ENCODE measurements around the gene MEOX2.

The MEOX2 gene

DNA sequence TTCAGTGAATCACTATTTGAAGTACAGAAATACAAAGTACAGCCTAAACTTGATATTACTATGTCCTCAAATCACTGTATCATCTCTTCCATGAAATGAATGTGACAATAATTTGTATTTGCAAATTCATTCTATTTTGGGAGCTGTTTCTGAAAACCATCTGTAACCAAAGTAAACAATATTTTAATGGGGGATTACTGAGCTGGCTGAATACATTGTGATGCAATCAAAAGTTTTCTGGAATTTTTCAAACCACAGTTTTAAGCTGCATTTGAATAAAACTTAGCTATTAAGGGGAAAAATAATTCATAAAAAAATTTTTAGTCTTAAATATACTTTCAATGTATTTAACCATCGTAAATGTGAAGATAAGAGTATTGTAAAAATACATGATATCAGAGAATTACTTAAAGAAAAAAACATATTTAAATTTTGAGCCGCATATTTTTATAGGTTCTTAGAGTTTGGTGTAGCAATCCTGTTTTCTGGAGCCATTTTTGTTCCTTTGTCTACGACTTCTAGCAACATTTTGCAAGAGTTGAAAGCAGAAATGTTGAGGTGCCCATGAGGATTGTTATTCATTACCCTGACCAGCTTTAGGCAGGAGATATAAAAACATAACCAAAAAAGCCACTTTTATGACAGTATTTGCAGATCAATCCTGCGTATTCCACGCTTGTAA, 78.8 kb downstream of the MEOX2 start:
- no peak for DNase-seq

DNA sequence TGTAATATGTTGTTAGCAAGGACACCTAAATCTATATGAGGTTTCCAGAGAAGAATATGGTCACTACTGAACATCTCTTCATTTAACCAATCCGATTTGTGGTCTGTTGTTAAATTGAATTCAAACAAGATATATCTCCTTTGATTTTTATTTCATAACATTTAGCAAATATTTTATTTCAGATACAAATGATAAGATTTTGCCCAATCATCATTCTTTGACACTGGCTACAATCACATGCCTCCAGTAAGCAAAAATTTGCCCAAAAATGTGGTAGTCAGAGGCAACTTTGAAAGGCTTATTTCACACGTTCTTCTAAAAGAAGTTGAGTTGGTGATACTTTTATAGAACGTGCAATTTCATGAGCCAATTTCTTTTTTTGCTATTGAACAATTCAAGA, 79.9 kb downstream of the MEOX2 start:
- DNase-seq: no peak

DNA sequence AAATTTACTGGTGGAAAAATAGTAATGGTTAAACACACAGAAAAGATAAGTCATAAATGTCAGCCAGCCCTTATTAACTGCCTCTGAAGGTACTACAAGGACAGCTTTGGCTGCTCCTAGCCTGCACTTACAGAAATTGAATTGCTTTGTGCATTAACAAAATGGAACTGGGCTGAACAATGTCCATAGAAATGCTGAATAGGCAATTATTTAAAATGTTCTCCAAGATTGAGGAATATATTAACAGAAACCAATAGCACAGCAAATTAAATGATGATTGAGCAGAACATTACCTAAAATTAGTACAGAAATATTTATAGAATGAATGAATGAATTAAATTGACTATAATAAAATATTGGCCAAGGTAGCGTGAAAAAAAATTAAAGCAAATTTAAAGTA, 82.3 kb downstream of the MEOX2 start:
- no peak for DNase-seq

DNA sequence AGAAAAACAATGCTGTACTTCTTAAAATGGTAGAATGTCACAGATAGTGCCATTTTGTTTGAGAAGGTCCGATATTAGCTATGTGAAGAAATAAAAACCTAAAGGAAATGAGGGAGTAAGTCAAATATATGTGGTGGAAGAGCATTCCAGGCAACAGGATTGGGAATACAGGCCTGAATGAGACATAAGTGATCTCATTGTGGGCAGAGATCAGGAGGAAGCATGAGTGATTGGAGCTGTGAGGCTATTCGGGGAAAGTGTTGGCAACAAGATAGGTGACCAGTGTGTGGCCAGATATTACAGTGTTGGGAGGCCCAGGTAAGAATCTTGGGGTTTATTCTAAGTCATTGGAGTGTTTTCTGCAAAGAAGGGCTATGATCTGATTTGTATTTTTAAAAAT, 83.4 kb downstream of the MEOX2 start:
- DNase-seq: no peak

- no peak for DNase-seq
These were observed 84.2 kb downstream of the MEOX2 start for GRCh38 chr7:15602236-15602635.

DNA sequence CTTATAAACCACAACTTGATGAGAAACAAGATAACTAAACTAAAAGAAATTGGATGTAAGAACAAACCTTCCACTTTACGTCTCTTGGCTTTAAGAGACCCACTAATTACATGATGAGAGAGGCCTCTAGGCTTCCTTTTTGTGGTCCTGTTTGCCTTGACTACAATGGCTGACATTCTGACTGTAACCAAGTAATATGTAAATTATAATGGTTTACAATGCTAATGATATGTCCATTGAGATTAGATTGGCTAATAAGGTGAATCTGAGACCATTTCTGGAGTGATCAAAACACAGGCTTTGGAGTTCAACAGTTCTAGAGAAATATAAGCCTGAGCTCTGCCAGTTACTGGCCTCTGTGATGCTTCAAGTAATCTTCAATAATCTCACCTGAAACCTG, 85.3 kb downstream of the MEOX2 start:
- DNase-seq: no peak

- DNase-seq: no peak
These were observed 86.2 kb downstream of the MEOX2 start for GRCh38 chr7:15600298-15600697.

GRCh38 chr7:15594461-15594860, 92.0 kb downstream of the MEOX2 start:
- DNase-seq: no peak

DNA sequence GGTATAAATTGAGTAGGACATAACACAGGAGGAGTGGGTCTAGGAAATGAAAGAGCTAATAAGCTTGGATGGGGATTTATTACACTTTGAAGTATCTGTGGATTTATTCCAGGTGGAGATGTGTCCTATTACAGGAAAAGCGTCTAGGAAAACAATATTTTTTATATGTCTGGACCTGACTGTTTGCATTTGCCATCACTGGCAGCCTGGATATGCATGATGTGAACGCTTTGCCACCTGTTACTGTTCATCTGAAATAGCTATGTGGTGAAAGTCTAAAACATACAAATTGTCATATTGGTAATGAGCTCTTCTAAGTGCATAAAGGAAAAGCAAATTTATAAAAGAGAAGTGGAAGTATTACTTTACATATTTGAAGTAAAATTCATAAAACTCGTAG, 93.1 kb downstream of the MEOX2 start:
- DNase-seq: no peak

DNA sequence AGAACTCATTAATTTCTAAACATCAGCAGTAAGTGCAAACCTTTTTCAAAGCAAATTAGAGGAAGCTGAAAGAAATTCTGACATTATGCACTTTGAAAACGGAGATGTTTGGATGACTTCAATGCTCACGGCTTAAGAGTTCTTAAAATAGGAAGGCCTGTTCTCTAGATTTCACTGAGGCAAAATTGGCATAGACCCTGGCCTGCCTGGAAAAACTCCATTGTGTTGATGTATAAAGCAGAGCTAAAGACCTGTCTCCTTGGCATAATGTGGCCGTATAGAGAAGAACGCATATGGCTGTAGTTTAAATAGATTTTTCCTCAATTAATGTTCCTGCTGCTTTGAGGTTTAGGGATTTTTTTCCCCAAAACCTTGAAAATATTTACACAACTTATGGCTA, 100.2 kb downstream of the MEOX2 start:
- no peak for DNase-seq

GRCh38 chr7:15584575-15584974, 101.9 kb downstream of the MEOX2 start:
- DNase-seq: no peak

GRCh38 chr7:15582773-15583172, 103.7 kb downstream of the MEOX2 start:
- DNase-seq: no peak

- DNase-seq: no peak
These were observed 105.0 kb downstream of the MEOX2 start for GRCh38 chr7:15581352-15581951.

DNA sequence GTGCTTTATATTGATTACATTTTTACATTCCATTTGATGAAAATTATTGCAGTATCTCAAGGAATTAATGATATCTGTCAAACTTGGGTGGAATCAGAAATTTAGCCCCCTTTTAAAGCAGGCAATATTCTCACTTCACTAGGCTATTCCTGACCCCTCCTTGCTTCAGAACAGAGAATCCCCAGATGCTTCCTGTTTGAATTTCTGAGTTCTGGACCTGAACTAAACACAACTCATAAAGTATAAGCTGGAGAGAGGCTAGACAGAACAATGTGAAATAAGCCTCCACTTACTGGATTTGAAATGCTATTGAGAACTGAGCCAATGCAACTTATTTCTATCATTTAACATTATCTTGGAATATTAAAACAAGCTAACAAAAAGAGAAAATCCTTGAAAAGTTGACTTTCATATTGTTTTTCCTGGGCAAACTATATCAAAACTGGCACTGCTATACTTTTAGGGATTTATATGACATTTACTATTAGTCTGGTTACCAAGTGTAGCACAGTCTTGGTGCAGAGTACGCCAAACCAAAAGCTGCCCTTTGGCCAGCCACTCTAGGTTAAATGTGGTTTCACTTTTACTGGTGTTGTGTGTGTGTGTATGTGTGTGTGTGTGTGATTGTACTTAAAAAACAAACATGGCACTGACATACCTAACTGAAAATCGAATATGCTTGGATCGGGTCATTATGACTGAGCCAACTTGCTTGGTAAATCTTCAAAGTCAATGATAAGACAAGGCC, 105.7 kb downstream of the MEOX2 start:
- DNase-seq: no peak

DNA sequence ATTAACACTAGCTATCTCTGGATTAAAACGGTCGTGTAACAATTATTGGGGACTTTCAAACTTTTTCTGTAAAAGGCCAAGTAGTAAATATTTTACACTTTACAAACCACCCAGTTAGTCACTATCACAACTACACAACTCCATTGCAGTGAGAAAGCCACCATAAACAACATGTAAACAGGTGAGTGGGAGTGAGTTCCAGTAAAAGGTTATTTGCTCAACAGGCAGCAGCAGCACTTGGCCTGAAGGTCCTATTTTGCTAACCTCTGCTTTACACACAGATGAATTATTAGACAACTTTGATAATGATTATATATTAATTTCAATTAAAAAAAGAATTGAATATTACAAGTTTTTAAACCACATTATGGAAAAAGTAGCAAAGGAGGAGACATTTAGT, 108.9 kb downstream of the MEOX2 start:
- no peak for DNase-seq

DNA sequence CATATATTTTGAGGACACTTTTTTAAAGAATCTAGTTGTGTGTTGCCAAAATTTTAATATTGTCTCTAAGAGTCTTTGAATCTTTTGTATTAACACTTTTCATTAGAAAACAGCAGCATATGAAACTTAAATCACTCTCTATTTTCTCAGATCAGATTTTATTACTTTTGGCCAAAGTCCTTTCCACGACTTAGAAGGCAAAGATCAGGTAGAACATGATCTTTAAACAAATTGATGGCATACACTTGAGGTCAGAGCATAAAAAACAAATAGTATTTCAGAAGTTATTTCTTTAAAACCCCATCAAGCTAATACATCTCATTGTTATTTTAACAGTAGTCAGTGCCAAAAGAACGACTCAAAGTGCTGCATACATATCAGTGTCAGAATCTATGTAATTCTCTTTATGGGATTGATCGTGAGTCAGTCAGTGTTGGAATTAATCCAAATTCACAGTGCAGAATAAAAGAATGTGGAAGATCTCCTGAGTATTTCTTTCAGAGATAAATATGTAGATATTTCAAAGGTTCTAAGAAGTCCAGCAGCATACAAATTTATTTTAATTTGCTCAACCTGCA, 115.1 kb downstream of the MEOX2 start:
- DNase-seq: no peak

DNA sequence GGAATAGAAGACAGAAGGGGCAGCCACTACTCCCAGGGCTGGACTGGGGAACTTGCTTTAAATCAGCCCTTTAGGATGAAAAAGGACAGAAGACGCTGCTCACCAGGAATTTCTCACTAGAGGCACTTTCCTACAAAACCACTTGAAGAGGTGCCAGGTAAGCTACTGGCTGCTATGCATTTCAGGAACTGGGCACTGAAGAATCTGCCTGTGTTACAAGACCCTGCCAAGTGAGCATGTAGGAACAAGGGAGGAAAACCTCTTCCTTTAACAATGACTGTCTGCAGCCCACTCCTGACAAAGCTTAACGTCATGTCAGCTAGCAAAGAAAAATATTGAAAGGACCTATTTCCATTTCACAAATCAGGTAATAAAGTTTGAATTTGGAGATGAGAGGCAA, 118.8 kb downstream of the MEOX2 start:
- no peak for DNase-seq

GRCh38 chr7:15567036-15567435, 119.4 kb downstream of the MEOX2 start:
- no peak for DNase-seq

DNA sequence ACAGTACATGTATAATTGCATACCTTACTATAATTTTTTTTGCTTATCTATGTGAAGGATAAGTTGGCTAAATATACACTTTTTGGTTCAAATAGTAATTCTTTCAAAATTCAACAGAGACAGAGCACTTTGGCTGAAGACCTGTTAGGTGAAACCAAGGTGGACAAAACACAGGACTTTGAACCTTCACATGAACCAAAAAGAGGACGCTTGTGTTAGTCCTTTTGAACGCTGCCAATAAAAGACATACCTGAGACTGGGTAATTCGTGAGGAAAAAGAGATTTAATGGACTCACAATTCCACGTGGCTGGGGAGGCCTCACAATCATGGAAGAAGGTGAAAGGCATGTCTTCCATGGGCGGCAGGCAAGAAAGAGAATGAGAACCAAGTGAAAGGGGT, 120.0 kb downstream of the MEOX2 start:
- DNase-seq: no peak

DNA sequence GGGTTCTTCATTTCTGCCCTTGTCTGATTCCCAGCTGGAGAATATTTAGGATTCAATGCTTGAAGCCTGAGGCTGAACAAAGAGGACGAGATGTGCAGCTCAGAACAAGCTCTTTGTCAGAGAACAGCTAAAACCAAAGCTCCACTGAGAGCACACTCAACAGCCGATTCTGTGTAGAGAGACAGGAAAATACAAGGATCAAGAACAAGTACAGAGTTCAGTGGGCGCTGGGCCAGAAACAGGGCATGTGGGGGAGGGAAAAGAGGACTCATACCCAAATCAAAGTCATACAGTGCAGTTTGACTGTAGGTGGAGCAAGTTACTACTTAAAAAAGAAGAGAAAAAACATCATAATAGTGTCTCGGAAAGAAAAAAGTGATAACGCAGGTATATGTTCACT, 124.6 kb downstream of the MEOX2 start, which contains the start of gene AGMO:
Gene AGMO, minus strand, starts transcription at position 181 of the 400 bp plus-strand sequence.
- DNase-seq: no peak

Measured in AML-193 (cell line).